Endothelial cell of umbilical vein (primary cell): ENCODE data around the gene CDT1. TPM values are rescaled to one million over a fixed set of nuclear protein-coding genes. Genes with fewer than 3 reads are reported as not detected.

ENCODE experiments used
- BruUV-seq: library from RNA; stranded (reverse); fragments of 400-500 nt; replicated peaks from 2 replicates; lab custom pipeline; 2021; lab: Mats Ljungman, UMichigan
- CTCF ChIA-PET: fragments of 300-600, 350-600 bp; sonication (Branson Sonifier 250); formaldehyde crosslinking; loops from one replicate; lab custom pipeline; 2021; ENCODE audit warnings: antibody characterized with exemption, inconsistent platforms; lab: Charles Lee
- POLR2A ChIA-PET: fragments of 300-600, 350-600 bp; sonication (Branson Sonifier 250); formaldehyde crosslinking; loops from one replicate; lab custom pipeline; 2021; ENCODE audit warnings: antibody characterized with exemption, inconsistent platforms; lab: Charles Lee
- DNase-seq: peaks from one replicate; pipeline ENCODE4 v3.0.0-alpha.2; 2011; ENCODE audit warnings: low read depth, low spot score
- FAIRE-seq: peaks from 2 replicates; lab custom pipeline; 2011; peaks lifted over from hg19 to GRCh38; lab: Jason Lieb, UNC
- H2AFZ ChIP-seq: 2 replicates; pipeline ENCODE4 v1.6.0; 2012; ENCODE audit warnings: low read depth, low read length, control low read depth, inconsistent platforms
- H3K27ac ChIP-seq: 2 replicates; pipeline ENCODE4 v1.5.1; 2011; ENCODE audit warnings: low read depth, mild to moderate bottlenecking, control low read depth, low read length, moderate library complexity; ENCODE audit not compliant: insufficient read depth
- H3K27me3 ChIP-seq, 2 experiments: 2 replicates each; pipeline versions ENCODE4 v1.6.0 to v1.6.1; 2011; ENCODE audit warnings: low read length in 2 of 2, mixed read lengths in 1 of 2; ENCODE audit not compliant: control insufficient read depth in 2 of 2, insufficient read depth in 2 of 2
- H3K36me3 ChIP-seq, 2 experiments: 2 replicates in 1 of 2; 3 replicates in 1 of 2; pipeline ENCODE4 v1.5.1; 2011; ENCODE audit warnings: low read length in 2 of 2, mild to moderate bottlenecking in 1 of 2, moderate library complexity in 1 of 2; ENCODE audit not compliant: control insufficient read depth in 2 of 2, insufficient read depth in 2 of 2; ENCODE audit errors: extremely low read depth in 1 of 2
- H3K4me1 ChIP-seq: 3 replicates; pipeline ENCODE4 v1.5.1; 2011; ENCODE audit warnings: mild to moderate bottlenecking, low read length; ENCODE audit not compliant: control insufficient read depth, insufficient read depth; ENCODE audit errors: extremely low read depth
- H3K4me2 ChIP-seq: 2 replicates; pipeline ENCODE4 v1.6.1; 2011; ENCODE audit warnings: low read length, control low read depth, mixed read lengths; ENCODE audit not compliant: insufficient read depth
- H3K4me3 ChIP-seq, 3 experiments: fragments of 200-600 bp in 1 of 3; sonication (generic), shearing (Covaris generic) in 1 of 3; replicated peaks in 1 of 3; 2 replicates each; pipeline ENCODE4 v1.5.1; 2011 to 2016; ENCODE audit warnings: control low read depth in 3 of 3, low read length in 3 of 3, mild to moderate bottlenecking in 2 of 3, inconsistent platforms in 1 of 3, low read depth in 1 of 3, moderate library complexity in 1 of 3; ENCODE audit not compliant: insufficient read depth in 1 of 3
- H3K79me2 ChIP-seq: 2 replicates; pipeline ENCODE4 v1.6.0; 2012; ENCODE audit warnings: low read length, inconsistent platforms; ENCODE audit not compliant: control insufficient read depth, insufficient read depth
- H3K9ac ChIP-seq: replicated peaks from 2 replicates; pipeline ENCODE3; 2011; ENCODE audit warnings: low read length, control low read depth; ENCODE audit not compliant: insufficient read depth; ENCODE audit errors: extremely low read depth
- H3K9me1 ChIP-seq: replicated peaks from 3 replicates; pipeline ENCODE4 v1.6.0; 2011; ENCODE audit warnings: mild to moderate bottlenecking, low read length; ENCODE audit not compliant: control insufficient read depth, insufficient read depth; ENCODE audit errors: extremely low read depth
- H3K9me3 ChIP-seq: replicated peaks from 2 replicates; pipeline ENCODE4 v1.5.1; 2012; ENCODE audit warnings: low read length, inconsistent platforms; ENCODE audit not compliant: control insufficient read depth, insufficient read depth
- H4K20me1 ChIP-seq: replicated peaks from 2 replicates; pipeline ENCODE3; 2011; ENCODE audit warnings: mild to moderate bottlenecking, low read length; ENCODE audit not compliant: control insufficient read depth, insufficient read depth; ENCODE audit errors: extremely low read depth
- EZH2 ChIP-seq: IDR thresholded peaks from 2 replicates; pipeline ENCODE4 v1.6.1; 2012; ENCODE audit warnings: borderline replicate concordance, low read depth, mild to moderate bottlenecking, moderate library complexity, low read length, inconsistent platforms; ENCODE audit not compliant: severe bottlenecking
- FOS ChIP-seq: IDR thresholded peaks from 2 replicates; pipeline ENCODE4 v1.6.1; 2011; ENCODE audit warnings: mild to moderate bottlenecking, low read length, moderate library complexity, borderline replicate concordance; ENCODE audit not compliant: insufficient read depth
- GATA2 ChIP-seq: IDR thresholded peaks from 2 replicates; pipeline ENCODE4 v1.7.0; 2011; ENCODE audit warnings: low read depth, mild to moderate bottlenecking, moderate library complexity, mixed read lengths, low read length; ENCODE audit not compliant: insufficient read length, insufficient read depth
- JUN ChIP-seq: IDR thresholded peaks from 2 replicates; pipeline ENCODE4 v1.6.1; 2011; ENCODE audit warnings: borderline replicate concordance, low read depth; ENCODE audit not compliant: insufficient read length, insufficient read depth
- MYC ChIP-seq: IDR thresholded peaks from one replicate; pipeline ENCODE4 v1.6.1; 2011; ENCODE audit warnings: mild to moderate bottlenecking, low read depth, low read length
- POLR2A ChIP-seq: IDR thresholded peaks from 2 replicates; pipeline ENCODE4 v1.6.1; 2012; ENCODE audit warnings: low read depth, mild to moderate bottlenecking, control low read depth, low read length
- POLR2AphosphoS5 ChIP-seq: IDR thresholded peaks from 2 replicates; pipeline ENCODE4 v1.6.1; 2012; ENCODE audit warnings: low read depth, mild to moderate bottlenecking, control low read depth, low read length, moderate library complexity; ENCODE audit not compliant: insufficient read depth
- dilution Hi-C: fragments of 300-500 bp; cut with MboI; formaldehyde crosslinking; loops from one replicate; pipeline ENCODE4 v1.15.0; 2019; ENCODE audit warnings: low sequenced_read_pairs; ENCODE audit not compliant: extremely low pct_ligation_motif_present
- intact Hi-C: fragments of 100-400 bp; cut with micrococcal nuclease; formaldehyde crosslinking; loops from one replicate; pipeline ENCODE4 v1.10.0; 2022
- polyA plus RNA-seq, 4 experiments: library from polyadenylated mRNA; depleted of rRNA in 3 of 4; stranded (reverse) in 3 of 4; unstranded in 1 of 4; fragments of >200 nt; gene quantifications; 2 replicates each; pipeline versions ENCODE4 v1.2.1 to v1.2.3, GENCODE V29; 2011 to 2012; ENCODE audit warnings: missing spikeins in 1 of 4
- total RNA-seq: library from RNA; stranded (reverse); gene quantifications from 2 replicates; pipeline ENCODE4 v1.2.3, GENCODE V29; 2021
- TF ChIP-seq, protein P1 (sequence below), 2 donors: IDR thresholded peaks; 1 replicate in 1 of 2; 2 replicates in 1 of 2; pipeline ENCODE4 v1.5.1; 2011; ENCODE audit warnings: low read length in 2 of 2, mild to moderate bottlenecking in 2 of 2, moderate library complexity in 2 of 2, control low read depth in 1 of 2, inconsistent platforms in 1 of 2, low read depth in 1 of 2; ENCODE audit not compliant: insufficient read depth in 1 of 2; ENCODE audit errors: extremely low read depth in 1 of 2
- TF ChIP-seq, protein P2 (sequence below): IDR thresholded peaks from 2 replicates; pipeline ENCODE4 v1.6.1; 2011; ENCODE audit not compliant: insufficient read depth, insufficient read length

The CDT1 gene
- total and polyA plus RNA-seq, 2 donors (not counting 3 experiments of a cell fraction or from before 2014, with no cell fraction given): 15.6 to 30.6 TPM

DNA sequence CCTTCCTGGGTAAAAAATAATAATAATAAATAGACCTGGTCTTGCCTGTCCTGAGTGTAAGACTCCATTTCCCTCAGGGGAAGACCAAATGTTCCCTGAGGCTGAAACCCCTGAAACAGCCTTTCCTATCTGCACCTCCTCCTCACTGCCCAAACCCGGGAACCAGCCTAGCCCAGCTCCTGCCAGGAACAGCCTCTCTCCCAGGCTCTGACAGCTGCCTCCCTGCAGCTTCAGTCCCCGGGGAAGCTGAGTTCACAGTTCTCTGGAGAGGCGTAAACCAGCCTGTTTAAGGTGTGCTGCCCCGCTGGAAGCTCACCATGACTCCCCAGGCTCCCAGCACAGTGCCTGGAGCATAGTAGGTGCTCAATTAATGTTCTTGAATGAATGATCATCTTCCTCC, 7.3 kb upstream of the CDT1 start:
- DNase-seq: no peak
- no peak for FAIRE-seq
- no peaks in the 10 kb centered on the region for H3K9me1 ChIP-seq
- intact Hi-C loops (no loop called here), dilution Hi-C loops (no loop called here)
- peaks cover 0 to 4% of the 10 kb centered on the region in 2 experiments for H3K27me3 ChIP-seq
- no peak overlapping the region for H2AFZ ChIP-seq
- H3K36me3 ChIP-seq: no peaks in the 10 kb centered on the region
- H3K27ac ChIP-seq: no peak overlapping the region
- no peak overlapping the region for H3K4me2 ChIP-seq
- TF ChIP-seq GATA2: no peak
- TF ChIP-seq JUN: no peak
- no peak for TF ChIP-seq POLR2A
- TF ChIP-seq POLR2AphosphoS5: no peak
- TF ChIP-seq, protein P1, sequence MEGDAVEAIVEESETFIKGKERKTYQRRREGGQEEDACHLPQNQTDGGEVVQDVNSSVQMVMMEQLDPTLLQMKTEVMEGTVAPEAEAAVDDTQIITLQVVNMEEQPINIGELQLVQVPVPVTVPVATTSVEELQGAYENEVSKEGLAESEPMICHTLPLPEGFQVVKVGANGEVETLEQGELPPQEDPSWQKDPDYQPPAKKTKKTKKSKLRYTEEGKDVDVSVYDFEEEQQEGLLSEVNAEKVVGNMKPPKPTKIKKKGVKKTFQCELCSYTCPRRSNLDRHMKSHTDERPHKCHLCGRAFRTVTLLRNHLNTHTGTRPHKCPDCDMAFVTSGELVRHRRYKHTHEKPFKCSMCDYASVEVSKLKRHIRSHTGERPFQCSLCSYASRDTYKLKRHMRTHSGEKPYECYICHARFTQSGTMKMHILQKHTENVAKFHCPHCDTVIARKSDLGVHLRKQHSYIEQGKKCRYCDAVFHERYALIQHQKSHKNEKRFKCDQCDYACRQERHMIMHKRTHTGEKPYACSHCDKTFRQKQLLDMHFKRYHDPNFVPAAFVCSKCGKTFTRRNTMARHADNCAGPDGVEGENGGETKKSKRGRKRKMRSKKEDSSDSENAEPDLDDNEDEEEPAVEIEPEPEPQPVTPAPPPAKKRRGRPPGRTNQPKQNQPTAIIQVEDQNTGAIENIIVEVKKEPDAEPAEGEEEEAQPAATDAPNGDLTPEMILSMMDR (IDR thresholded peaks at IDR 0.05; ENCODE audit: extremely low read depth in 1 of 2, insufficient read depth in 1 of 2, low read depth in 1 of 2, low read length in 2 of 2): no peak
- TF ChIP-seq EZH2: no peak
- TF ChIP-seq FOS: no peak
- TF ChIP-seq, protein P2, sequence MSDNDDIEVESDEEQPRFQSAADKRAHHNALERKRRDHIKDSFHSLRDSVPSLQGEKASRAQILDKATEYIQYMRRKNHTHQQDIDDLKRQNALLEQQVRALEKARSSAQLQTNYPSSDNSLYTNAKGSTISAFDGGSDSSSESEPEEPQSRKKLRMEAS: no peak
- TF ChIP-seq MYC: no peak
- ChIA-PET POLR2A (no interaction called here), CTCF (interaction anchor here (0.7 to 2.5 kb wide), 3 partner anchors 11 to 59 kb away, joined by 3 to 8 read pairs (median 8); partner anchors contain the start of gene PIEZO1)
- H4K20me1 ChIP-seq: no peaks in the 10 kb centered on the region
- H3K79me2 ChIP-seq: no peaks in the 10 kb centered on the region
- no peak overlapping the region for H3K9ac ChIP-seq
- H3K4me1 ChIP-seq: no peaks in the 10 kb centered on the region
- H3K9me3 ChIP-seq: no peaks in the 10 kb centered on the region
- BruUV-seq: no TSS peak
- no peak overlapping the region for H3K4me3 ChIP-seq
